ENCODE measurements around the gene RPTOR. TPM values are rescaled to one million over a fixed set of nuclear protein-coding genes. Genes with fewer than 3 reads are reported as not detected.

RPTOR gene
- total RNA-seq, 1 donor, result 27.9 TPM

DNA sequence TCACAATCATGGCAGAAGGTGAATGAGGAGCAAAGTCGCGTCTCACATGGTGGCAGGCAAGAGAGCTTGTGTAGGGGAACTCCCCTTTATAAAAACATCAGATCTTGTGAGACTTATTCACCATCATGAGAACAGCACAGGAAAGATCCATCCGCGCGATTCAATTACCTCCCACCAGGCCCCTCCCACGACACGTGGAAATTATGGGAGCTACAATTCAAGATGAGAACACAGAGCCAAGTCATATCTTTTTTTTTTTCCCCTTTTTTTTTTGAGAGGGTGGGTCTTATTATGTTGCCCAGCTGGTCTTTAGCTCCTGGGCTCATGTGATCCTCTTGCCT lies 60.0 kb downstream of the RPTOR start:
- no peak for TF ChIP-seq CTCF (IDR thresholded peaks at IDR 0.05; ENCODE audit: extremely low read depth, low read depth, low read length)
- H4K20me1 ChIP-seq (ENCODE audit: insufficient read depth, low read length), result peaks cover 58% of the 10 kb centered on the region
- H3K36me3 ChIP-seq (ENCODE audit: insufficient read depth, low read length), result no peaks in the 10 kb centered on the region
- peaks cover 74% of the 10 kb centered on the region for H3K79me2 ChIP-seq (ENCODE audit: insufficient read depth, low read length)
- H3K4me2 ChIP-seq (ENCODE audit: insufficient read depth, low read length), result no peak overlapping the region
- H3K9me3 ChIP-seq (ENCODE audit: low read depth, low read length), result no peaks in the 10 kb centered on the region
- no peak for DNase-seq (ENCODE audit: insufficient read length, low spot score, missing footprints)
- H3K4me3 ChIP-seq (ENCODE audit: insufficient read depth, low read length), result no peak overlapping the region
- no peak overlapping the region for H2AFZ ChIP-seq (ENCODE audit: low read length)
- H3K4me1 ChIP-seq (ENCODE audit: insufficient read depth, low read length), result no peaks in the 10 kb centered on the region
- H3K27me3 ChIP-seq (ENCODE audit: insufficient read depth, low read length), result no peaks in the 10 kb centered on the region
- no peak overlapping the region for H3K27ac ChIP-seq (ENCODE audit: low read depth, low read length)

GRCh38 chr17:80605326-80606066 lies 60.9 kb downstream of the RPTOR start:
- no peaks in the 10 kb centered on the region for H3K27me3 ChIP-seq (ENCODE audit: insufficient read depth, low read length)
- no peak overlapping the region for H3K4me3 ChIP-seq (ENCODE audit: insufficient read depth, low read length)
- H3K4me1 ChIP-seq (ENCODE audit: insufficient read depth, low read length), result no peaks in the 10 kb centered on the region
- H3K27ac ChIP-seq (ENCODE audit: low read depth, low read length), result no peak overlapping the region
- H3K9me3 ChIP-seq (ENCODE audit: low read depth, low read length), result no peaks in the 10 kb centered on the region
- H4K20me1 ChIP-seq (ENCODE audit: insufficient read depth, low read length), result peaks cover 59% of the 10 kb centered on the region
- DNase-seq (ENCODE audit: insufficient read length, low spot score, missing footprints), result peak; percentile 94
- no peak overlapping the region for H3K4me2 ChIP-seq (ENCODE audit: insufficient read depth, low read length)
- H3K36me3 ChIP-seq (ENCODE audit: insufficient read depth, low read length), result no peaks in the 10 kb centered on the region
- peaks cover 75% of the 10 kb centered on the region for H3K79me2 ChIP-seq (ENCODE audit: insufficient read depth, low read length)
- H2AFZ ChIP-seq (ENCODE audit: low read length), result no peak overlapping the region
- no peak for TF ChIP-seq CTCF (IDR thresholded peaks at IDR 0.05; ENCODE audit: extremely low read depth, low read depth, low read length)

DNA sequence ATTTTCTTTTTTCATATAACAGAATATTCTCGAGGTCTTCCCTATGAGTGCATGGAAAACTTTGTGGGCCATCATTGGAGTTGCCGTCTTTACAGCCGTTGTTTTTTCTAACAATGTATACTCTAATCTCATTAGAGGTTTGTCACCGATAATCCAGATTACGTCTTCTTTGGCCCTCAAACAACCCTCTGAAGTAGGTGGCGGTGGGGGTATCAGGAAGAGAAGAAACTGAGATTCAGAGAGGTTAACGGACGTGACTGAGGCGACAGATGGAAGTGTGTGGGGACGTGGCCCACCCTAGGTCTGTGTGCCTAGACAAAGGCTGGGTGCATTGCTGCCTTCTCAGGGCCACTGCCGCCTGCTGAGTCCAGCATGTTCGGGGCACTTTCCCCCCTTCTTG lies 63.7 kb downstream of the RPTOR start:
- DNase-seq (ENCODE audit: insufficient read length, low spot score, missing footprints), result no peak
- H3K27ac ChIP-seq (ENCODE audit: low read depth, low read length), result no peak overlapping the region
- no peak overlapping the region for H3K4me2 ChIP-seq (ENCODE audit: insufficient read depth, low read length)
- H2AFZ ChIP-seq (ENCODE audit: low read length), result no peak overlapping the region
- H3K9me3 ChIP-seq (ENCODE audit: low read depth, low read length), result no peaks in the 10 kb centered on the region
- TF ChIP-seq CTCF (IDR thresholded peaks at IDR 0.05; ENCODE audit: extremely low read depth, low read depth, low read length), result no peak
- no peak overlapping the region for H3K4me3 ChIP-seq (ENCODE audit: insufficient read depth, low read length)
- no peaks in the 10 kb centered on the region for H3K4me1 ChIP-seq (ENCODE audit: insufficient read depth, low read length)
- H3K27me3 ChIP-seq (ENCODE audit: insufficient read depth, low read length), result no peaks in the 10 kb centered on the region
- peaks cover 79% of the 10 kb centered on the region for H3K79me2 ChIP-seq (ENCODE audit: insufficient read depth, low read length)
- H4K20me1 ChIP-seq (ENCODE audit: insufficient read depth, low read length), result peaks cover 45% of the 10 kb centered on the region
- H3K36me3 ChIP-seq (ENCODE audit: insufficient read depth, low read length), result no peaks in the 10 kb centered on the region

DNA sequence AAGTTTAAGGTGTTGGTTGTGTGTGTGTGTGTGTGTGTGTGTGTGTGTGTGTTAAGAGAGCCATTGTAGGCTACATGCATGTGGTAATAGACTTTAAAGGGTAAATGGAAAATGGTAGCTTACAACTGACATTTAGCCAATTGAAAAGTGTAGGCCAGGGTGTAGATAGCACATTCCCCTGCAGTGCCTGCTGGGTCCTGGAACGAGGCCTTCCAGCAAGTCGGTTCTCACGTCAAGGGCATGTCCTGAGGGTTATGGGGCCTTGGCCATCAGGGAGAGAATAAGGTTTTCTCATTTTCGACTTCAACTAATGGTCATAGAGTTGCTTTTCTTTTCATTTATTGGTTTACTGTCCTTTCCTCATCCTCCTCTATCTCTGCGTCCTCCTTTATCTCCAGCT lies 65.1 kb downstream of the RPTOR start:
- no peaks in the 10 kb centered on the region for H3K36me3 ChIP-seq (ENCODE audit: insufficient read depth, low read length)
- H3K9me3 ChIP-seq (ENCODE audit: low read depth, low read length), result no peaks in the 10 kb centered on the region
- H3K4me1 ChIP-seq (ENCODE audit: insufficient read depth, low read length), result no peaks in the 10 kb centered on the region
- no peak overlapping the region for H3K4me2 ChIP-seq (ENCODE audit: insufficient read depth, low read length)
- no peak overlapping the region for H2AFZ ChIP-seq (ENCODE audit: low read length)
- TF ChIP-seq CTCF (IDR thresholded peaks at IDR 0.05; ENCODE audit: extremely low read depth, low read depth, low read length), result no peak
- H3K27me3 ChIP-seq (ENCODE audit: insufficient read depth, low read length), result no peaks in the 10 kb centered on the region
- peaks cover 38% of the 10 kb centered on the region for H4K20me1 ChIP-seq (ENCODE audit: insufficient read depth, low read length)
- H3K4me3 ChIP-seq (ENCODE audit: insufficient read depth, low read length), result no peak overlapping the region
- DNase-seq (ENCODE audit: insufficient read length, low spot score, missing footprints), result no peak
- H3K79me2 ChIP-seq (ENCODE audit: insufficient read depth, low read length), result peaks cover 80% of the 10 kb centered on the region
- no peak overlapping the region for H3K27ac ChIP-seq (ENCODE audit: low read depth, low read length)
